ENCODE data around the gene RPL13.

RPL13 gene

DNA sequence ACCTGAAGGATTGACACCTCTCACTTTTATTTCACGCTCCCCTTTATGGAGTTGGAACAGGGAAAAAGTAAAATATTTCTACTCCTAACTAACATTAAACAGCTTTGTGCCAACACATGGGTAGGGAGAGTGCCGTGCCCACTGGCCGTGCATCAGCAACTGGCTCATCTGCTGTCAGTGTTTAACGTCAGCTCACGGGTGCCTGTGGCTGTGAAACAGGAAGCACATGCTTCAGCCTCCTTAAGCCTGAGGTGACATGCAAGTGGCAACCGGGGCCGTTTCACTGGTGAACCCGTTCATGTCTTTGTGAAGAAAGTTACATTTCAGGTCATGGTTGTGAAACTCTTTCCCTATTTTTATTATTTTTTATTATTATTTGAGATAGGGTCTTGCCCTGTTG, 49.1 kb upstream of the RPL13 start:
- ChIA-PET CTCF (interaction anchor here (1.6 kb wide), 1 partner anchor 222 kb away, joined by 4 read pairs; no protein-coding TSS in a partner anchor), POLR2A (no interaction called here)
- TF ChIP-seq ZIC2 (tag by site-specific recombination; IDR thresholded peaks at IDR 0.05) (no peak), ZNF112 (tag by site-specific recombination; IDR thresholded peaks at IDR 0.05) (no peak), ZNF132 (tag by site-specific recombination; IDR thresholded peaks at IDR 0.05; ENCODE audit: borderline replicate concordance) (no peak), ZNF416 (tag by site-specific recombination; IDR thresholded peaks at IDR 0.05) (no peak), HOXC10 (CRISPR knock-in tag; IDR thresholded peaks at IDR 0.05) (no peak), ZNF16 (tag by site-specific recombination; IDR thresholded peaks at IDR 0.05; ENCODE audit: low read depth) (no peak), ZNF350 (tag by site-specific recombination; IDR thresholded peaks at IDR 0.05) (no peak), YY2 (tag by site-specific recombination; IDR thresholded peaks at IDR 0.05) (no peak)
- Histone ChIP-seq H3K4me3 (ENCODE audit: low read depth, low read length) (no peak overlapping the region), H3K36me3 (ENCODE audit: control insufficient read depth in 2 of 2, insufficient read depth in 1 of 2, low read length in 2 of 2) (peaks cover 32 to 48% of the 10 kb centered on the region in 2 experiments; a peak in 2 of 3 replicates), H3K4me1 (ENCODE audit: control insufficient read depth, insufficient read depth, low read length) (no peaks in the 10 kb centered on the region), H3K27ac (ENCODE audit: extremely low read depth, low read depth, low read length) (no peak overlapping the region), H3K9me3 (ENCODE audit: control insufficient read depth, insufficient read depth, low read depth, low read length) (no peaks in the 10 kb centered on the region)

DNA sequence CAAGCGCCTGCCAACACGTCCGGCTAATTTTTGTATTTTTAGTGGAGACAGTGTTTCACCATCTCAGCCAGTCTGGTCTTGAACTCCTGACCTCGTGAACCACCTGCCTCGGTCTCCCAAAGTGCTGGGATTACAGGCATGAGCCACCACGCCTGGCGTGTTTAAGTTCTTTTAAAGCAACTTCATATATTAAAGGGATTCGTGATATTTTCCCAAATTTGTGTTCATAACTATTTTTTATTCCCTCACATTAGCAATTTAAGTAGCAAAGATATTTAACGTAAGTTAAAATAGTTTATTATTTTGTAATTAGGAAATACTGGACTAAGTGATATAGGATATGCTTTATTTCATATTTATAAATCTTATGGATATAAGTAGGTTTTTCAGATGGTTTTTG, 48.0 kb upstream of the RPL13 start:
- no peaks in the 10 kb centered on the region for H3K9me3 ChIP-seq (ENCODE audit: control insufficient read depth, insufficient read depth, low read depth, low read length)
- peaks cover 38 to 56% of the 10 kb centered on the region in 2 experiments; a peak in 2 of 3 replicates for H3K36me3 ChIP-seq (ENCODE audit: control insufficient read depth in 2 of 2, insufficient read depth in 1 of 2, low read length in 2 of 2)
- no peak overlapping the region for H3K4me3 ChIP-seq (ENCODE audit: low read depth, low read length)
- ChIA-PET CTCF (no interaction called here), POLR2A (no interaction called here)
- no peak overlapping the region for H3K27ac ChIP-seq (ENCODE audit: extremely low read depth, low read depth, low read length)
- no peaks in the 10 kb centered on the region for H3K4me1 ChIP-seq (ENCODE audit: control insufficient read depth, insufficient read depth, low read length)
- TF ChIP-seq ZNF549 (tag by site-specific recombination; IDR thresholded peaks at IDR 0.05) (no peak), ZNF692 (tag by site-specific recombination; IDR thresholded peaks at IDR 0.05) (no peak), ZNF785 (tag by site-specific recombination; IDR thresholded peaks at IDR 0.05) (no peak), INSM2 (tag by site-specific recombination; IDR thresholded peaks at IDR 0.05) (no peak), ZNF626 (tag by site-specific recombination; IDR thresholded peaks at IDR 0.05) (no peak), HIC1 (tag by site-specific recombination; IDR thresholded peaks at IDR 0.05) (no peak), ZNF138 (tag by site-specific recombination; IDR thresholded peaks at IDR 0.05; ENCODE audit: borderline replicate concordance) (no peak), ZNF621 (tag by site-specific recombination; IDR thresholded peaks at IDR 0.05) (no peak)
- TF ChIP-seq, protein P1, sequence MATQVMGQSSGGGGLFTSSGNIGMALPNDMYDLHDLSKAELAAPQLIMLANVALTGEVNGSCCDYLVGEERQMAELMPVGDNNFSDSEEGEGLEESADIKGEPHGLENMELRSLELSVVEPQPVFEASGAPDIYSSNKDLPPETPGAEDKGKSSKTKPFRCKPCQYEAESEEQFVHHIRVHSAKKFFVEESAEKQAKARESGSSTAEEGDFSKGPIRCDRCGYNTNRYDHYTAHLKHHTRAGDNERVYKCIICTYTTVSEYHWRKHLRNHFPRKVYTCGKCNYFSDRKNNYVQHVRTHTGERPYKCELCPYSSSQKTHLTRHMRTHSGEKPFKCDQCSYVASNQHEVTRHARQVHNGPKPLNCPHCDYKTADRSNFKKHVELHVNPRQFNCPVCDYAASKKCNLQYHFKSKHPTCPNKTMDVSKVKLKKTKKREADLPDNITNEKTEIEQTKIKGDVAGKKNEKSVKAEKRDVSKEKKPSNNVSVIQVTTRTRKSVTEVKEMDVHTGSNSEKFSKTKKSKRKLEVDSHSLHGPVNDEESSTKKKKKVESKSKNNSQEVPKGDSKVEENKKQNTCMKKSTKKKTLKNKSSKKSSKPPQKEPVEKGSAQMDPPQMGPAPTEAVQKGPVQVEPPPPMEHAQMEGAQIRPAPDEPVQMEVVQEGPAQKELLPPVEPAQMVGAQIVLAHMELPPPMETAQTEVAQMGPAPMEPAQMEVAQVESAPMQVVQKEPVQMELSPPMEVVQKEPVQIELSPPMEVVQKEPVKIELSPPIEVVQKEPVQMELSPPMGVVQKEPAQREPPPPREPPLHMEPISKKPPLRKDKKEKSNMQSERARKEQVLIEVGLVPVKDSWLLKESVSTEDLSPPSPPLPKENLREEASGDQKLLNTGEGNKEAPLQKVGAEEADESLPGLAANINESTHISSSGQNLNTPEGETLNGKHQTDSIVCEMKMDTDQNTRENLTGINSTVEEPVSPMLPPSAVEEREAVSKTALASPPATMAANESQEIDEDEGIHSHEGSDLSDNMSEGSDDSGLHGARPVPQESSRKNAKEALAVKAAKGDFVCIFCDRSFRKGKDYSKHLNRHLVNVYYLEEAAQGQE (tag by site-specific recombination; IDR thresholded peaks at IDR 0.05): no peak
- TF ChIP-seq, protein P2, sequence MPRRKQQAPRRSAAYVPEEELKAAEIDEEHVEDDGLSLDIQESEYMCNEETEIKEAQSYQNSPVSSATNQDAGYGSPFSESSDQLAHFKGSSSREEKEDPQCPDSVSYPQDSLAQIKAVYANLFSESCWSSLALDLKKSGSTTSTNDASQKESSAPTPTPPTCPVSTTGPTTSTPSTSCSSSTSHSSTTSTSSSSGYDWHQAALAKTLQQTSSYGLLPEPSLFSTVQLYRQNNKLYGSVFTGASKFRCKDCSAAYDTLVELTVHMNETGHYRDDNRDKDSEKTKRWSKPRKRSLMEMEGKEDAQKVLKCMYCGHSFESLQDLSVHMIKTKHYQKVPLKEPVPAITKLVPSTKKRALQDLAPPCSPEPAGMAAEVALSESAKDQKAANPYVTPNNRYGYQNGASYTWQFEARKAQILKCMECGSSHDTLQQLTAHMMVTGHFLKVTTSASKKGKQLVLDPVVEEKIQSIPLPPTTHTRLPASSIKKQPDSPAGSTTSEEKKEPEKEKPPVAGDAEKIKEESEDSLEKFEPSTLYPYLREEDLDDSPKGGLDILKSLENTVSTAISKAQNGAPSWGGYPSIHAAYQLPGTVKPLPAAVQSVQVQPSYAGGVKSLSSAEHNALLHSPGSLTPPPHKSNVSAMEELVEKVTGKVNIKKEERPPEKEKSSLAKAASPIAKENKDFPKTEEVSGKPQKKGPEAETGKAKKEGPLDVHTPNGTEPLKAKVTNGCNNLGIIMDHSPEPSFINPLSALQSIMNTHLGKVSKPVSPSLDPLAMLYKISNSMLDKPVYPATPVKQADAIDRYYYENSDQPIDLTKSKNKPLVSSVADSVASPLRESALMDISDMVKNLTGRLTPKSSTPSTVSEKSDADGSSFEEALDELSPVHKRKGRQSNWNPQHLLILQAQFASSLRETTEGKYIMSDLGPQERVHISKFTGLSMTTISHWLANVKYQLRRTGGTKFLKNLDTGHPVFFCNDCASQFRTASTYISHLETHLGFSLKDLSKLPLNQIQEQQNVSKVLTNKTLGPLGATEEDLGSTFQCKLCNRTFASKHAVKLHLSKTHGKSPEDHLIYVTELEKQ (tag by site-specific recombination; IDR thresholded peaks at IDR 0.05; ENCODE audit: borderline replicate concordance): no peak
- TF ChIP-seq, protein P3, sequence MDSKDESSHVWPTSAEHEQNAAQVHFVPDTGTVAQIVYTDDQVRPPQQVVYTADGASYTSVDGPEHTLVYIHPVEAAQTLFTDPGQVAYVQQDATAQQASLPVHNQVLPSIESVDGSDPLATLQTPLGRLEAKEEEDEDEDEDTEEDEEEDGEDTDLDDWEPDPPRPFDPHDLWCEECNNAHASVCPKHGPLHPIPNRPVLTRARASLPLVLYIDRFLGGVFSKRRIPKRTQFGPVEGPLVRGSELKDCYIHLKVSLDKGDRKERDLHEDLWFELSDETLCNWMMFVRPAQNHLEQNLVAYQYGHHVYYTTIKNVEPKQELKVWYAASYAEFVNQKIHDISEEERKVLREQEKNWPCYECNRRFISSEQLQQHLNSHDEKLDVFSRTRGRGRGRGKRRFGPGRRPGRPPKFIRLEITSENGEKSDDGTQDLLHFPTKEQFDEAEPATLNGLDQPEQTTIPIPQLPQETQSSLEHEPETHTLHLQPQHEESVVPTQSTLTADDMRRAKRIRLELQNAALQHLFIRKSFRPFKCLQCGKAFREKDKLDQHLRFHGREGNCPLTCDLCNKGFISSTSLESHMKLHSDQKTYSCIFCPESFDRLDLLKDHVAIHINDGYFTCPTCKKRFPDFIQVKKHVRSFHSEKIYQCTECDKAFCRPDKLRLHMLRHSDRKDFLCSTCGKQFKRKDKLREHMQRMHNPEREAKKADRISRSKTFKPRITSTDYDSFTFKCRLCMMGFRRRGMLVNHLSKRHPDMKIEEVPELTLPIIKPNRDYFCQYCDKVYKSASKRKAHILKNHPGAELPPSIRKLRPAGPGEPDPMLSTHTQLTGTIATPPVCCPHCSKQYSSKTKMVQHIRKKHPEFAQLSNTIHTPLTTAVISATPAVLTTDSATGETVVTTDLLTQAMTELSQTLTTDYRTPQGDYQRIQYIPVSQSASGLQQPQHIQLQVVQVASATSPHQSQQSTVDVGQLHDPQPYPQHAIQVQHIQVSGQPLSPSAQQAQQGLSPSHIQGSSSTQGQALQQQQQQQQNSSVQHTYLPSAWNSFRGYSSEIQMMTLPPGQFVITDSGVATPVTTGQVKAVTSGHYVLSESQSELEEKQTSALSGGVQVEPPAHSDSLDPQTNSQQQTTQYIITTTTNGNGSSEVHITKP (tag by site-specific recombination; IDR thresholded peaks at IDR 0.05): no peak
